H54 (cell line): Measurements from ENCODE around the gene C1R.
"Not testable (repeated sequence)": the region's sequence is repeated elsewhere in the genome, so short reads cannot be mapped to it uniquely, and the experiment has no call there.

Experiments
- DNase-seq: peaks from one replicate; pipeline ENCODE4 v3.0.0; 2011; ENCODE audit warnings: low spot score, mixed read lengths; ENCODE audit not compliant: insufficient read length
- FAIRE-seq: peaks from 3 replicates; lab custom pipeline; 2011; peaks lifted over from hg19 to GRCh38; lab: Jason Lieb, UNC
- POLR2A ChIP-seq: IDR thresholded peaks from 2 replicates; pipeline ENCODE4 v1.6.1; 2011; ENCODE audit warnings: low read depth, mild to moderate bottlenecking, low read length

C1R gene

DNA sequence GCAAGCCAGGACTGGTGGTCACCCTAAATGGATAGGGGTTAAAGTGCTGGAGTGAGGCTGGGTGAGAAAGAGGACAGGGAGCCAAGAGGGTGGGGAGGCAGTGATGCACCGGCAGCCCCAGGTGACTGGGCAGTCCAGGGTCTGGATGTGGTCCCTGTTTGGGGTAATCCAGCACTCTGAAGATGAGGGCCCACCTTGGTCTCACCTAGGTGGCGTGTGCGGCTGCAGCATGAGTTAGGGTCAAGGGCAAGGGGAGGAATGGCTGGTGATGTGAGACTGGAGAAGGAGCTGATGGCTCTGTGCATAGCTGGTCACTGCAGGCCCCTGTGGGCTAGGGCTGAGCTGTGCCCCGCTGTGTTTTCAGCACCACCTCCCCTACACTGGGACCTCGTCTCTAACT is 18.4 kb upstream of the C1R start:
- DNase-seq (no peak), FAIRE-seq (no peak)
- TF ChIP-seq POLR2A, result no peak

DNA sequence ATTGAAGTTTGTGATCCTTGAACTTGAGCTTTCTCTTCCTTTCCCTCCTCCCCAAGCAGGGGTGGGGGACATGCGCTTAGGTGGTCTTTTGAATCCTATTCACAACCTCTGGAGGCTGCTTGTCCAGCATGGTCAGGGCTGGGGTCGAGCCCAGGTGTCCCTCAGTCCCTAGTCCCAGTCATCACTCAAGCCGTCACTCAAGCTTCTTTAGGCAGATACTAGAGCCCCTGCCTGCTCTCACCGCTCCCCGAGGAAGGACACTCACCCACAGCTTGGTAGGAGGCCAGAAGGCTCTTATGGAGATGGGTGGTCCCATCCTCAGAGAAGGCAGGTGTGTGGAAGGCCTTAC is 17.3 kb upstream of the C1R start:
- DNase-seq (no peak), FAIRE-seq (no peak)
- no peak for TF ChIP-seq POLR2A

DNA sequence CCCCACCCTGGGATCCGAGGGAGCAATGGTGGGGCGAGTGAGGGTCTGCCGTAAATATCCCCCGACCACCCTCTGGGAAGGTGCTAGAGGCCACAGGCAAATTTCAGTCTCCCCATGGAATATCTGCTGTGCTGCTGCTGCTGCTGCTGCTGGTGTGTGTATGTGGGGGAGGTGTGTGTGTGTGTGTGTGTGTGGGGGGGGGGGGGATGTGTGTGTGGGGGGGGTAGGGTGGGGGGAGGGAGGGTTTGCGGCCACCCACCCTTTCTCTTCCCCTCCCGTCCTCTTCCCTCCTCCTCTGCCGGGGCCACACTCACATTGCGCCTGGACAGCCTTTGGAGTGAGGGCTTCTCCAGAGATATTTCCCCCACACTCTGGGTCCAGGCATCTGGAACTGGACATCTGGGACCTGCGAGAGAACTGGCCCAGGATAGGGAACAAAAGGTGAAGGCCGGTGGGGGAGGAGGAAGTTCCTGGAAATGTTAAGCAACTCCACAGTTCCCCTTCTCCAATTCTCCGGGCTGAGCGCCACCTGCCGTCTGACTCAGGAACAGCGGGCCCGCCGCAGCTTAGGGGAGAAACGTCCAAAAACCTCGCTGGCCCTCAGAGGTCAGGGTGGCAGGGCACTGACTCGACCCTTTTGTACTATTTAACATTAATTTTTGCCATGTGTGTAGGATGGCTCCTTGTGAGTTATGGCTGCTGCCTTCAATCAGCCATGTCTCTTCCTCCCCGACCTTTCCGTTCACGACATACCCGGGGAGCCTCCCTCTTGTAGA is 16.7 kb upstream of the C1R start, which contains the start of gene C1RL:
C1RL (minus strand) TSS at position 419 of the 776 bp plus-strand sequence; CDS start at position 385, 34 bp downstream.
- FAIRE-seq (no peak), DNase-seq (peak; percentile 75)
- no peak for TF ChIP-seq POLR2A

DNA sequence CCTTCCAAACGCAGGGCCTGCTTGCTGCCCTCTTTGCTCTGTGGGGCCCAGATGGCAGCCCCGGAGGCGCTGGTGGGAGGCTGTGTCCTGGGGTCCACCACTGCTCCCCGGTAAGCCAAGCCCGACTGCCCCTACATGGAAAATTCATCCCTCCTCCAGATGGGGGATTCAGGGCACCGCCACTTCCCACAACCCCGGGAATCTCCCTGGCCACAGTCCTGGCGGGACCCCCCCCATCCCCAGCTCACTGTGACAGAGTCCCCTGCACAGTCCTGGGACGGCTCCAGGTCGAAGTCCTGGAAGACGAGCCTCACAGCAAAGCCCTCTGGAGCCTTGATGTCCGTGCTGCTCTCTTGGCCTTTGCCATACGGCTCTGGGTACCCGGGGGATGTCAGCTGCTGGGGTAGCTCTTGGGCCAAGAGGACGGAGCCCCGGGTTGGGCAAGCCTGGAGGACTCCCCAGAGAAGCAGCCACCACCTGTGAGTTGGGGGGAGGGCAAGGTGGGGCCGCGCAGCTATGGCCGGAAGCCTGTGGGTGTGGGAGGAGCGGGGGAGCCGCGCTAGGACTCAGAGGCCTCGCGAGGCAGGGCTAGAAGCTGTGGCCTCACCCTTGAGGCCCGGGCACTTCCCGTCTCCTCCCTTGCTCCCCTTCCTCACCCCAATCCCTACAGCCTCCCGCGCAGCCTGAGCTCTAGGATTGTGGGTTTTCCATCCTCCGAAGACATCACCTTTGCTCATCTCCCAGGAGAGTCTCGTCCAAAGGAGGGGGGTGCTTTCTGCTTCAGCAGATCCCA is 16.0 kb upstream of the C1R start:
- TF ChIP-seq POLR2A, result peak; percentile 60
- peak; percentile 15 for FAIRE-seq

DNA sequence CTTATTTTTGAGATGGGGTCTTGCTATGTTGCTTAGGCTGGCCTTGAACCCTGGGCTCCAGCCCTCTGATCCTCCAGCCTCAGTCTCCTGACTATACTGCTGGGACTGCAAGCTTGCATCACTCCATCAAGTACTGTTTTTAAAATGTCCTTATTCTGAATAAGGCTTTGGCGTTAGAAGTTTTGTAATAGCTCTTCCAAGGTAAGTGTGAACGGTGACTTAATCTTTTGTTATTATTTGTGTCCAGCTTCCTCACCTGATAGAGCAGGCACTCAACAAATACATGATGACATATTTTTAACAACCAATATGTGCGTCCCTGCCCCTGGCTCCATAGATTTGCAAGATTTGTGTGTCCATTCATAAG is 15.4 kb upstream of the C1R start:
- FAIRE-seq, result no peak

More for the DNA sequence above, 16.0 kb upstream of the C1R start:
- peak; percentile 89 for DNase-seq

DNA sequence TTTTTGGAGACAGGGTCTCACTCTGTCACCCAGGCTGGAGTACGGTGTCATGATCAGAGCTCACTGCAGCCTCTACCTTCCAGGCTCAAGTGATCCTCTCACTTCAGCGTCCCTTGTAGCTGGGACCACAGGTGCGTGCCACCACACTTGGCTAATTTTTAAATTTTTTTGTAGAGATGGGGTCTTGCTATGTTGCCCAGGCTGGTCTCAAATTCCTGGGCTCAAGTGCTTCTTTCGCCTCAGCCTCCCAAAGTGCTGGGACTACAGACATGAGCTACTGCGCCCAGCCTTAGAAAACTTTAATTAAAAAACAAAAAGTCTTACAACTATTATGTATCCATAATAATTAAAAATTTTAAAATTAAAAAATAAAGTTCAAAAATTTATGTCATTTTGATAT is 14.9 kb upstream of the C1R start:
- not testable (repeated sequence) for DNase-seq, FAIRE-seq

More for the DNA sequence above, 15.4 kb upstream of the C1R start:
- no peak for TF ChIP-seq POLR2A
- DNase-seq, result no peak

DNA sequence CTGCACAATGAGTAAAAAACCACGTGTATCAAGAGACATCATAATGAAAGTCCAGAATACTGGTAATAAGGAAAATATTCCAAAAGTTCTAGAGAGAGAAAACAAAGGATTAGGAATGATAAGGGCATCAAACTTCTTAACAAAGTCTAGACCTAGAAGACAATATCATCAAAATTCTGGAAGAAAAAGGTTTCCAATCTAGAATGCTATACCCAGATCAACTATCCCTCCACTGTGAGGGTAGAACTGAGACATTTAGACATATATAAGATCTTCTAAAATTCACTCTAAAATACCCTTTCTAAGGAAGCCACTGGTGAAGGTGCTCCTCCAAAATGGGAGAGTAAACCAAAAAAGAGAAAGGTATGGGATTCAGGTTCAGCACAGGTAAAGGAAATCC is 13.8 kb upstream of the C1R start:
- DNase-seq, result no peak
- no peak for TF ChIP-seq POLR2A
- FAIRE-seq, result no peak

DNA sequence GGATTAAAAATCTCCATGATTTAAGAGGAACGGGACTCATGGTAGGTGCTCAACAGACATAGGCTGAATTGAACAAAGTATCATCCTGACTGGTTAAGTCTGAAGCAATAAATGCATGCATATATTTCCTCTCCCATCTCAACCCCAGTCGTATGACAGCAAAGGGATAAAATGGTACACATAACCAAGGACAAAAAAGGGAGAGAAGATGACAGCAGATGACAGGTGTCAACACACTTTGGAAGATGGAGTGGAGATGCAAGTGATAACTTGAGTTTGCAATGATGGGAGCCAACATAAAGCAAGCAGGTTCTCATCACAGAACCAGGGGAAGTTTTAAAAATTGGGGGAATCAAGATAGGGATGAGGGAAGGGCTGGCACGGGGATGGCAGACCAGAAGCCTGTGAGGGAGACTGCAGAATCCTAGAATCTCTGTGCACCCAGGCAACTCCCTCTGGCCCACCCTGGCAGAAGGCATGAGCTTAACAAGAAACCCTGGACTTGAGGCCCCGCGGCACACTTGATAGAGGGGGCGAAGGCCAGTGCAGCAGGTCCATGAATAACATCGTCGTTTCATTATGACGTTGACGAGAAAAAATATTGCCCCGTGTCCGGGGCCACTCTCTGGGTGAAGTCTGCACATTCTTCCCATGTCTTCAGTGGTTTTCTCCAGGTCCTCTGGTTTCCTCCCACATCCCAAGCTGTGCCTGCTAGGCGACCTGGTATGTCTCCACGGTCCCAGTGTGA is 11.8 kb upstream of the C1R start:
- DNase-seq (no peak), FAIRE-seq (no peak)
- TF ChIP-seq POLR2A, result no peak

DNA sequence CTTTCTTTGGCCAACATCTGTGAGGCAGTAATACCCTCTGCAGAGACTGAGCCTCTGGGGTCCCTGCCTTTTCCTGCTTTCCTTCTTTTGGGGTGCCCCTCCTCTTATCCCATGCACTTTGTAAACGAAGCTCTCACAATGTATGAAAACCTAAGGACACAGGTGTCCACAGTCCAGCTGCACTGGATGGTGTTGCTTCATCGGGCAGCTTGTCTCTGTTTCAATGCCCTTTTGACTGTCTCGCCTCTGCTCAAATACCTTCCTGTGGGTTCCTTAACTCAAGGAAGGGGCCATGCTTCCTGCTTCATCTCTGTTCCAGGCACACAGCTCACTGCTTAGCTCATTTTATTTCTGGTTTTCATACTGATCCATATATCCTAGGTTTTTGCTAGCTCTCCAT is 10.3 kb upstream of the C1R start:
- no peak for TF ChIP-seq POLR2A
- no peak for DNase-seq
- no peak for FAIRE-seq

DNA sequence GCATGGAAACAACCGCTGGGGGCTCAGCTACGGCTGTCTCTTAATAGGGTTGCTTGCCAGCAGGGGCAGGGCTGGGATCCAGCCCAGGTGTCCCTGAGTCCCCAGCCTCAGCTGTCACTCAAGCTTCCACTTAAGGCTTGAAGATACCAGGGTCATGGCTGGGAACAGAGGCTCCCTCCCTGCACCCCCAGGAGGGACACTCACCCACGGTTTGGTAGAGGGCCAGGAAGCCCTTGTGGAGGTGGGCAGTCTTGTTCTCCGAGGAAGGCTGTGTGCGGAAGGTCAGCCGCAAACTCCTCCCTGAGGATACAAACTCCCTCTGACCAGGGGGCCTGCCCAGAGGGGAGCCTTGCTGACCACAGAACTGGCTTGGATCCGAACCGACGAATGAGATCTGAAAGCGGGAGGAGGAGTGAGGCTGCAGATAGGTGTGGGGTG is 9.5 kb upstream of the C1R start:
- DNase-seq, result no peak
- FAIRE-seq, result no peak
- no peak for TF ChIP-seq POLR2A

DNA sequence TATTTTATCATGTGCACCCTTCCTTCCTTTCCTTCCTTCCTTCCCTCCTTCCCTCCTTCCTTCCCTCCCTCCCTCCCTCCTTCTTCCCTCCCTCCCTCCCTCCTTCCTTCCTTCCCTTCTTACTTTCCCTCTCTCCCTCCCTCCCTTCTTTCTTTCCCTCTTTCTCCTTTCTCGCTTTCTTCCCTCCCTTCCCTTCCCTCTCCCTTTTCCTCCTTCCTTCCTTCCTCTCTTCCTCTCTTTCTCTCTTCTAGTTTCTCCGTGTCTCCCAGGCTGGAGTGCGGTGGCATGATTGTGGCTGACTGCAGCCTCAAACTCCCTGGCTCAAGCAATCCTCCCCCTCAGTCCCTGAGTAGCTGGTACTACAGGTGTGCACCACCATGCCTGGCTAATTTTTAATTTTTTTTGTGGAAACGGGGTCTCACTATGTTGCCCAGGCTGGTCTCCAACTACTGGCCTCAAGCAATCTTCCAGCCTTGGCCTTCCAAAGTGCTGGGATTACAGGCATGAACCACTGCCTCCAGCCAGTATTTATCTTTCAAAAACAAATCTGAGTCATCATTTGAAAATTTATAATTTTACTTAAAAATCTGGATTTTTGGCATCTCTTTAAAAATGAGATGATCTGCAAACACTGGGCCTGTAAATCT is 8.9 kb upstream of the C1R start:
- DNase-seq (no peak), FAIRE-seq (no peak)
- no peak for TF ChIP-seq POLR2A

DNA sequence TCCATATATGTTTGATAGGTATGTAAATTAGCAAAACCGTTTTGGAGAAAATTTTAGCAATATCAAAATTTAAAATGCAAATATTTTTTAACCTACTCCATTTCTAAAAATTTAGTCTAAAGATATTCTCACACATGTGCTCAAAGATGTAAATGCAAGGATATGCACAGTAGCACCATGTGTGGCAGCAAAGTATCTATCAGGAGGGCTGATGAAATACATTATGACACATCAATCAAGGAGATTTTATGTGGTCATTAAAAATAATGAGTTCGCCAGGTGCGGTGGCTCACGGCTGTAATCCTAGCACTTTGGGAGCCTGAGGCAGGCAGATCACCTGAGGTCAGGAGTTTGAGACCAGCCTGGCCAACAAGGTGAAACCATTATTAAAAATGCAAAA is 8.0 kb upstream of the C1R start:
- DNase-seq (no peak), FAIRE-seq (no peak)
- no peak for TF ChIP-seq POLR2A

DNA sequence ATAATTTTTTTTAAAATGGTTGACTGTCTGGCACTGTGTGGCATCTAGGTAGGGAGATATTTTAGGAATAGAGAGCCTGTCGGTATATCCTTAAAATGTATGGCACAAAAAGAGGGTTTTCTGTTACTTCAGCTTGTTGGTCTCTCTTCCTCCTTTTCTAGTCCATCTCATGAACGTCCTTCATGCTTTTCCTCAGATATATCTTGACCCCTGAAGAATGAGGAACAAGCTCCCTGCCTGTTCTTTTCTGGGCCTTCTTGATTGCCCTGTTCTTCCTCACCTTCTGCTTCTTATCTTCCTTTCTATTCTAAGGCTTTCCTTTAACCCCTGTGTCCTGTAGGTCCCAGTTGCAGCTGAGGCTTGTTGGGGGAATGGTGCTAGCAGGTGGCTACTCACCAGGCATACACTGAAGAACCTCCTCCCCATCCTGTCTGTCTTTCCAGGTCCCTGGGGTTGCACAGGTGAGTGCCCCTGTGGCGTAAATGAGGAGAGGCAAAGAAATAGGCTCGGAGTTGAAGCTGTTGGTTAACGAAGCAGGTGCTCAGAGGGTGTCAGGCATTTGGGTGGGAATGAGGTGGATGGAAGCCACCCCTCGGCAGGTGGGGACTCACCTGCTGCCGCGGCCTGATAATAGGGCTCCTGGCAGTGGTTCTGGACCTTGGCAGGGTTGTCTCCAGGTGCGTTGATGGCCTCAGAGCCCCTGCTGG is 7.2 kb upstream of the C1R start:
- DNase-seq, result no peak
- no peak for TF ChIP-seq POLR2A
- no peak for FAIRE-seq
